Ramos (cell line): ENCODE results near the gene QSOX2.

Experiments
- in situ Hi-C: fragments of 300-500 bp; cut with MboI; formaldehyde crosslinking; loops from one replicate; pipeline ENCODE4 v1.14.3; 2022; ENCODE audit warnings: low sequenced_read_pairs; ENCODE audit not compliant: unreplicated experiment

QSOX2 gene

DNA sequence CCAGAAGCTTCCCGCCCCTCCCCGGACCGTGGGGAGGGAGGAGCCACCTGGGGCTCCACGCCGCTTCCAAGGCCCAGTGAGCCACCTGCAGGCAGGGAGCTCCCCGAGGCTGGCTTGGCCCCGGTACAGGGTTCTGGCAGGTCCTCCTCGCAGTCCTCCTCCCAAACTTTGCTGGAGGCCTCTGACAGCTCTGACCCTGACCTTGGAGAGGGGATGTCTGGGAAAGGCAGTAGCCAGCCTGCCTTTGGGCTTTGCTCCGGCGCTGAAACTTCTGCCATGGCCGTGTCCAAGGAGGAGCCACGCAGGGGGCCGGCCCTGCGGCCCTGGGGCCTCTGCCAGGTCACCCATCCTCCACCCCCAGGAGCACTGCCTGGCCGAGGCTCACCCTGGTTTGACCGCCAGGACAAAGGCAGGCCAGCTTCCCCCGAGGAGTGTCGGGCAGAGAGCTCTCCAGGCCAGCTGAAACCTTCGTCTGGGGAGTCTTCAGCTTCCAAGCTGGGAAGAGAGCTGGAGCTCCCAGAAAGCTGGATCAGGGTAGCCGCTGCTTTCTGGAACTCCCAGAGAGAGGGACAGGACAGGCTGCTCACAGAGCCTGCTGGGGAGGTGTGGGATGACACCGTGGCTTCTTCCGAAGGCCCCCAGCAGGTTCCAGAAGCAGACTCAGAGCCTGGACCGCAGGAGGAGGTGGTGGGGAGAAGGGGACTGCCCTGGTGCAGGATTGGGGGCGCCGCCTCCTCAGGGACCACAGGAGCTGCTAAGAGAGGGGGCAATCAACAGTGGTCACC lies 9.0 kb upstream of the QSOX2 start:
- in situ Hi-C loops = no loop called here

DNA sequence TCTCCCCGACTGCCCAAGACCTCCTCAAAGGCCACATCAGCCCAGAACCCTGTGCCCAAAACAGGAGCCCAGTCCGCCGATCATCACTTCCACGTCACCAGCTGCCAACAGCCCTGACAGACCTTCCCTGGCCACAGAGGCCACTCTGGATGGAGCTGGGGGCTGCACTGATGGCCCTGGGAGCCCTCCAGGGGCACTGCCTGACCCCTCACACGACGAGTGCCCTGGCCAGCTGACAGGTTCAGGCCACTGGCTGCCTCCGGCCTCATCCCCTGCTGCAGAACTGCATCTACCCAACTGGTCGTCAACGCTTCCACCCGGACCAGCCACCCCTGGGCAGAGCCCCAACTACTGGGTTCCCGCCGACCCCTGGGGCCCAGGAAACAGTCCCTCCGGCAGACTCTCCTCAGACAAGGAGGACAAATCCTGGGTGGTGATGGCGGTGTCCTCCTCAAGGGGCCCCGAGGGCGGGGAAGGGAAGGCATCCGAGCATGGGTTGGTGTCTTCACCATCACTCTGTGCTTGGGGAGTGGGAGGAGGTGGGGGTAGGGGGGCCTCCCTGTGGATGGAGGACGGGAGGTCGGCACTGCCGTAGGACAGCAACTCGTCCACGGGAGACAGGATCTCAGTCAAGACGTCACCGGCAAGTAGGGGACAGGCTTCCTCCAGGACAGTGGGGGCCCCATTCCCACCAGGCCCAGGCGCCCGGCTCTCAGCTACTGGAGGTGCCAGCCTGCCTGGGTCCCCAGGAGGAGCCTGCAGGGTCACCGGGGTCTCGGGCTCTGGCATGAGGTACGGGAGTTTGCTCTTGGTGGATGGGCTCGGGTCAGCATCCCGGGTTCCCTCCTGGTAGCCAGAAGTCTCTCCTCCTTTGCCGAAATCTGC lies 7.9 kb upstream of the QSOX2 start:
- in situ Hi-C loops = no loop called here

DNA sequence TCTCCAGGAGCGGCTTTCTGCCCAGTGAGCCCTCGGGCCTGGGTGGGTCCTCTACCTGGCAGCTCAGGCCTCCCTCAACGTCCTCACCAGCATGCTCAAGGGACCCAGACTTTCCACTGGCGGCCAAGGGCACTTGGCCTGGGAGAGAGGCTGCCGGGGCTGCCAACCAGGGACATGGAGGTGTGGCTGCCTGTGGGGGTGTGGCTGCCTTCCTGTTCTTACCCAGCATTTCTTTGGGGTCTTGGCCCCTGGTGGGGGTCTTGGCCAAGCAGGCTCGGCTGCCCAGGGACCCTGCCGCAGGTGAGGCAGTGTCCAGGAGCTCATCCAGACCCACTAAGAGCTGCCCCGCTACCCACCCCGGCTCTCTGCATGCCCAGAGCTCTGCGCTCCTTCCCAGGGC lies 7.2 kb upstream of the QSOX2 start:
- in situ Hi-C loops = no loop called here

DNA sequence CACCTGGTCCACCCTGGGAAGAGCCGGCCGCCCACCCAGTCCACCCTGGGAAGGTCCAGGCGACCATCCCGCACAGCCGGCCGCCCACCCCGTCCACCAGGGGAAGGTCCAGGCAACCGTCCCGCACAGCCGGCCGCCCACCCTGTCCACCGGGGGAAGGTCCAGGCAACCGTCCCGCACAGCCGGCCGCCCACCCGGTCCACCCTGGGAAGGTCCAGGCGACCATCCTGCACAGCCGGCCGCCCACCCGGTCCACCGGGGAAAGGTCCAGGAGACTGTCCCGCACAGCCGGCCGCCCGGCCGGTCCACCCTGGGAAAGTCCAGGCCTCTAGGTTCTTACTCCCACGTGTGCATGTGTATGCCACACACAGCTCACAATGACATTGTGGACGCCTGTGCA lies 6.7 kb upstream of the QSOX2 start:
- in situ Hi-C loops = no loop called here

DNA sequence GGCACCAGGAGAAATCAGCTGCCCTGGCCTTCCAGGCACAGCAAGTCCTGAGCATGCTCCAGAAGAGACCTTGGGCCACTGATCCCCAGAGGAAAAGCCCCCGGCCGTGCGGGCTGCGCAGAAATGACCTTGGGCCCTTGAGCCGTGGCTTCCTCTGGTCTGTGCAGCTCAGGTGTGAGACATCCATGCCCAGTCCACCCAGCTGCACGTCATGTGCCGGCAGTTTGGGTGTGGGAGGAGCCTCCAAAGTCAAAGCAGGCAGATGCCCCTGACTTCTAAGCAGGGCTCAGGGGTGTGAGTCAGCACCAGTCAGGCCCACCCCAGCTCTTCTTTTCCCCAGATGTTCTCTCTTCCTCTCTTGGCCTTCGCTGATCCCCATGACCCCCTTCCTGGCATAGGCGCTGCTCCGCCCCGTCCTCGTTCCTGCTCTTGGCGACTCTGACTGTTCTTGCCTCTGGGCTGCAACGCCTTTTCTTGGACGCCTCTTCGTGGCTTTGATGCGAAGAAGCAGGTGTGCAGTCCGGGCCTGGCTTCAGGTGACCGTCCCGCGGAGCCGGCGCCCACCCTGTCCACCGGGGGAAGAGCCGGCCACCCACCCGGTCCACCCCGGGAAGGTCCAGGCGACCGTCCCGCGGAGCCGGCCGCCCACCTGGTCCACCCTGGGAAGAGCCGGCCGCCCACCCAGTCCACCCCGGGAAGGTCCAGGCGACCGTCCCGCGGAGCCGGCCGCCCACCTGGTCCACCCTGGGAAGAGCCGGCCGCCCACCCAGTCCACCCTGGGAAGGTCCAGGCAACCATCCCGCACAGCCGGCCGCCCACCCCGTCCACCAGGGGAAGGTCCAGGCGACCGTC lies 5.9 kb upstream of the QSOX2 start:
- in situ Hi-C loops = no loop called here

DNA sequence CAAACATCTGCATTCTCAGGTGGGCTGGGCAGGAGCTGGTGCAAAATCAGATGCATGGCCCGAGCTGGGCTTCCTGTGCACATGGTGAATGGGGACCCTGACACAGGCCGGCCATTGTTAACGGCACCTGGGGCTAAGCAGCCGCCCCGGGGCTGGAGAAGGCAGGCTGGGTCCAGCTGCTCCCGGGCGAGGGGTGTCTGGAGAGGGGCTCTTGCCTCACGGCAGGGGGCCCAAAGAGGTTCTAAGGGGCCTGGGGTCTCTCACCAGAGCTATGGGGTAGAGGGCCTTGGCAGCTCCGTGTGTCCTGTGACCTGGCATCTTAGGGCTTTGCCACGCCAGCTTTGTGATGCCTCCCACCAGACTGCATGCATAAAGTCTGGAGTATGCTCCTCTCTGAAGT lies 5.1 kb upstream of the QSOX2 start:
- in situ Hi-C loops = no loop called here

DNA sequence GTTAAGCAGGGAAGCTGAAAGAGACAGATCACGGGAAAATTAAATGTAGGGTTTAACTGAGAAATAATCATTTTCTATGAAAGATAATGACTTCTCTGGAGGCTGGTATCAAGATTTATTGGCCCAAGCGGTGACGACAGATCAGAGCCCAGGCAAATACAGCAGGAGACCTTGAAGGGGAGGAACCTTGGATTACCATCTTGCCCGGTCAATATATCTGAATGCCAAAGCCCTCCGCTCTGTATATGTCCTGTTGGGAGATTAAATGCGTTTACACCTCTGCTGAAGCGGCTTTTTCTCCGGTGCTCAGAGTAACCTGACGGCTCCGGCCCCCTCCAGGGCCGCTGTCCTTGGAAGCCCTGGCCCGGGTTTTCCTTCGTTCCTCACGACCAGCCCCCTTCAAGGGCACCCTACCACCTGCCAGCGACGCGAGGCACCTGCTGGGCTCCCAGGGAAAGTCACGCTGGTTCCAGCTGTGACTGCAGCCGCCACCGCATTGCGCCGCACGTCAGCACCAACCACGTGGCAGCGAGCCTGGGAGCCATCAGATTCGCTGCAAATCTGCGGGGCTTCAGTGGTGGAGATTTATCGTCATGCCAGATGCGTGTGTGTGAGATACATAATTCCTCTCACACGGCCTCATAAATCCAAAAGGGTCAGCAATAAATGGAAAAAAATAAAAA lies 4.4 kb upstream of the QSOX2 start:
- in situ Hi-C loops = no loop called here

DNA sequence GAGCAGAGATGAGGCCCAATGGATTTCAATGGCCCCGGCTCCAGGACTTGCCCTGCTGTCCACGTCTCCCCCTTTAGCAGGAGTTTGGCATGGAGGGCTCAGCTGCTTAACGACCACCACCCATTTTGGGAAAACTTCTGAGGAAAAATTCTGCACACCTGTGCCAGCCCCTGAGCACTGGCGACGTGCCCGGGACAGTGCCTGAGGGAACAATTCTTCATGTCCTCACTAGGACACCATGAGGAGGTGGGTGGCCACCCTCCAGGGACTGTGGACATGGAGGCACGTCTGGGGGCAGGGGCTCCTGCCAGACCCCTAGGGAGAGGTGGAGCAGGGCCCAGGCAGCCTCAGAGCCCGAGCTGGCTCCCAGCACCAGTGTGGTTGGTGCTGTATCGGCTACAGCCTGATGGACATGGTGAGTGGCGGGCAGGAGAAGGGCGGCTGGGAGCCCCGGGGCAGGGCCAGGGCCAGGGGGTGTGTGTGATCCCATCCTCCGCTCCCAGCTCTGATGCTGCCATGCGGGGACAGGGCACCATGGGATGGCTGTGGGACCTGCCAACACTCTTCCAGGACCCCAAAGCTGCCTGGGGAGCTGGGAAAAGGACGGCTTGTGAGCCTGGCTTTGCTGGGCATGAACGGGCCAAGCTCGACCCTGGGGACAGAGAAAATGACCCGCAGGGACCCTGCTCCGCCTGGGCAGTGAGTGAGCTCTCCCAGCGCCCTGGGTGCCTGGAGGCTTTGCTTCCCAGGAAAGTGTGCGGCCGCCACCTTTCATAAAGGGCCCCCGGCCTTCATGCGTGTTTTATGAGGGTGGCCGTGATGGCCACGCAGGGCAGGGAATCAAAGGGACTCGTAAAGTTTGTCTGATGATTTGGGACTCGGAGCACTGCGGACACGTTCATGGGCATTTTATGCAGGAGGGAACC lies 3.6 kb upstream of the QSOX2 start:
- in situ Hi-C loops = no loop called here

DNA sequence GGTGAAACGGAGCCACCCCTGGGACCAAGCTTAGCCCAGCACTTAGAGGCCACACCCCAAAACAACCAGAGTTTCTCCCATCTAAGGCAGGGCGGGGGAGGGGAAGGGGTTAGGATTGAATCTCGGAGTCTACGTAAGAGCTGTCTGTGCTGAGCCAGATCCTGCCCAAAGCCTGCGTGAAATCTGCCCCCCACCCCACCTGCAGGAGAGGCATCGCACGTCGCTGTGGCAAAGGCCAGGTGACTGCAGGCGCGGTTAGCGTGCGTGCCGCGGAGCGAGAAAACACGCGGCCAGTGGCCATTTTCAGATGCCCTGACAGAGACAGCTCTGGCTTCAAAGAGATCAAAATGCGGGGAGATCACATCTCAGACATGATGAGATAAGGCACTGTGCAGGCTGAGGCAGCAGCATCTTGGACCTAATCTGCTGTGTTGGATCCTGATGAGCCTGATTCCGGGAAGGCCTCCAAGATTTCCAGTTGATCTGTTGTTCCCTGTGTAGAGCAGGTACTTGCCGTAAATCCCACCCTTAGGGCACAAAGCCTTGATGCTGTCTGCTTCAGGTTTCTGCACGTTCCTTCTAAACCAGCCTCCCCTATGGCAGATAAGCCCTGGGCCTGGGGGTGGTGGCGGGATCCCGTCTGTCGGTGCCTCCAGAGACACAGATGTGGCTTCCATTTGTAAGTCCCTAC lies 2.5 kb upstream of the QSOX2 start:
- in situ Hi-C loops = no loop called here

DNA sequence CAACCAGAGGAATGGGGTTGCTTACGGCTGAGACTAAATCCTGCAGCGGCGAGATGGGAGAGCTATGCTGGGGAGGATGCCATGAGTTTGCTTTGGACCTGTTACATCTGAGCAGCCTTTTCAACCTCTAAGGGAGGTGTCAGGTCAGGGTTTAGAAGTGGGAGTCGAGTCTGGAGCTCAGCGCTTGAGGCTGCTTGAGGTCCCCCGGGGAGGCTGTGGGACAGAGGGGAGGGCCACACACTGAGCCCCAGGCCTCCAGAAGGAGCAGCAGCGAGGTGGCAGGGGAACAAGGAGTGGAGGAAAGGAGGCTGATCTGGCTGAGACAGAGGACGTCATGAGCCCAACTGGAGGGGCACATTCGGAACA lies 1.9 kb upstream of the QSOX2 start:
- in situ Hi-C loops = no loop called here

DNA sequence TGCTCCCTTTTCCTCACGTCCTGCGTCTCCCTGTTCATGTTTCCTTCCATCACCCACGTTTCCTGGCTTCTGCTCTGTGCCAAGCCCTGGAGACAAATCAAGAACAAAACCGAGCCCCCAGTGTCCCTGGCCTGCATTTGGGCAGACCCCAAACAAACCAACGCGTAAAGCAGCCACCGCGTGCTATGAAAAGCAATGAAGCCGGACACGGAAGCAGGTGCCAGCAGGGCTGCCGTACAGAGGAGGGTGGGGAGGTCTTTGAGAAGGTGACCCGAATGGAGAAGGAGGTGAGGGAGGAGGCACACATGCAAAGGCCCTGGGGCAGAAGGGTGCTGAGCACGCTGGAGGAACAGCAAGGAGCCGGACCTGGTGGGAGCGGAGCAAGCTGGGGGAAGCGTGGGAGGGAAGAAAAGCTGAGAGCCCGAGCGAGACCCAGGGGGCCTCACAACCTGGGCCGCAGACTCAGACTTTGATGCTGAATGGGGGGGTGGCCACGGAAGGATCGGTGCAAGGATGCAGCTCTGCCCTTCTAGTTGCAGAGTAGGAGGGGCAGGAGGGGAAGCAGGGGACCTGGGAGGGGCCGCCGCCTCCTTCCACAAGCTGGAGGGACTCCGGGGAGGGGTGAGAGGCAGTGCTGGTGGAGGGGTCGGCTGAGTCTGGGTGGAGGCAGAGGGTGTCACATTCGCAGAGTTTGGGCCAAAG lies 1.4 kb upstream of the QSOX2 start:
- in situ Hi-C loops = no loop called here

DNA sequence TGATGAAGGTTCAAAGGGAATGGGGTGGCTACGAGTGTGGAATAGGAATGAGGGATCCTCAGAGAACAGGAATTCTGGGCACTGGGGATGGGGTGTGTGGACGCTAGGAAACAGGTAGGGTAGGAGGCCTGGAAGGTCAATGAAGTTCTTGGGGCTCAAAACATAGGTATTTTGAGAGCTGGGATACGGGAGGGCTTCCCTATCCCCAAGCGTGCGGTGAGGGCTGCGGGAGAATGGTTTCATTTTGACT lies 718 bp downstream of the QSOX2 start:
- in situ Hi-C loops = no loop called here

DNA sequence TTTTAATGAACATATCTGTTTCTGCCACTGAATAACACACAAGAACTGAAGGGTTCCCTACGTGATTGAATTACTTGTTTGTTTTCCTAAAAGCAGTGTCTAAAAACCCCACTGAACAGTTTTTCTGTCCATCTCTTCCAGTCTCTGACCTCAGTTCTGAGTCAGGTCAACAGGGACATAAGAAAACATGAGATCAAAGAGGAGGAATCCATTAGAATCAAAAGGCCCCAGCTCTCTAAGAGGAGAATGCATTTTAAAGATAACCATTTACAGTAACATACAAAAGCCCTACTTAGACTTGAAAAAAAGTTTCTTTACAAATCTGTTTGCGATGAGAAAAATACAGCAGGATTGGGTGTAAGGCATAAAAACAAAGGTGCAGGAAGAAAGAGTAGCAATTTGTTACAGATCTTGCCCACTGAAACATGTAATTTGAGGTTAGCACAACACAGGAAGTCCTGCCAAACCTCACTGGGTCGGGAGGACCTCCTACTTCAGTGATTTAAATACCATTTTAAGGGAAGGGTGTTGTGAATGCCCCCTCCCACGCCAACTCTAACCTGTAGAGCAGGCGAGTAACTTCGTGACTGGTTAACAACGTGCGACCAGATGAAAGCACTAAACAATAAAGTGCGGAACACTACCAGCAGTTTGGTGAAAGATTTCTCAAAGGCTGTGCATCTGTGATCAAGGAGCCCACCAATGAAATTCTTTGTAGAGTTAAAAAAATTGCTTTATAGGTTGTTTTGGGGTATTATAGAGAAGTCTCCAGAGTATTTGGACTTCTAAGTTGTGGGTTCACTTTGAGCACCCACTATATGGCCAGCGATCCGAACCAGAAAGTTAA lies 1.3 kb downstream of the QSOX2 start:
- in situ Hi-C loops = no loop called here

DNA sequence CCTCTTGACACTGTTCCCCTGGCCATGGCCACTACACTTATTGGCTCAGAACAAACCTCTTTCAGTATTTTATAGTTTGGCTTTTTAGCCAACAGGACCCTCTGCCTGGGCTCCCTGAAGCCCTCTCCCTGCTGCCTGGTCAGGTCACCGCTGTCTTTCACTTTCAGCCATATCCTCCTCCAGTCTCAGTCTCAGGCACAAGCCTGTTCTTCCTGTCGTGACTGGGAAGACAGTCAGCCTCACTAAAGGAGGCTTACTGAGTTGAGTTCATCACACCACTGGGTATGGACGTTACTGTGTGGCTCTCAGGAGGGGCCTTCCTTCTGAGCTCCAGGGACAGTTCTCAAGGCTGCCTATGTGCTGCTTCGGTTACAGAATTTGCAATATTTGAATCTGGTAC lies 2.0 kb downstream of the QSOX2 start:
- in situ Hi-C loops = no loop called here

DNA sequence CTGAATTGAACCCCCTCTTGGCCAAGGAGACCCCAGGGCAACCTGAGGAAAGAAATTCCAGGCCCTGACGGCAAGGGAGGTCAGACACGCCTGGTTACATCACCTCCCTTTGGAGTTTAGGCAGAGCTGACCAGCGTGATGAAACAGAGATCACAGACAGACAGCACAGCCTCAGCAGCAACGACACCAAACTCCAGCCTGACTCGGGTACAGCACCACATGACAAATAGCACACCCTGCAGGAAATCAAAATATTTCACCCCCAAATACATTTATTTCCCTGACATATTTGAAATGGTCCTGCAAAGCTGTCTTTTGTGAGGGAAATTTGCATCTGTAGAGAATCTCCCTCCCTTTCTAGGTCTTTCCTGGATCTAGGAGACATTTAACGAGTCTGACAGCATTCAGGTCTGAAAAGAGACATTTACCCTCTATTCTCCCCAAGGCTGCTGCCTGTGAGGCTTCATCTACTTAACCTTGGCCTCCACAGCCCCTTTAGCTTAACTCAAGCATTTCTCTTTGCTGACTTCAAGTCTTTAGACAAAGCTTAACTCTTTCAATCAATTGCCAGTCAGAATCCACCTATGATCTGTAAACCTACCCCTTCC lies 2.6 kb downstream of the QSOX2 start:
- in situ Hi-C loops = no loop called here

DNA sequence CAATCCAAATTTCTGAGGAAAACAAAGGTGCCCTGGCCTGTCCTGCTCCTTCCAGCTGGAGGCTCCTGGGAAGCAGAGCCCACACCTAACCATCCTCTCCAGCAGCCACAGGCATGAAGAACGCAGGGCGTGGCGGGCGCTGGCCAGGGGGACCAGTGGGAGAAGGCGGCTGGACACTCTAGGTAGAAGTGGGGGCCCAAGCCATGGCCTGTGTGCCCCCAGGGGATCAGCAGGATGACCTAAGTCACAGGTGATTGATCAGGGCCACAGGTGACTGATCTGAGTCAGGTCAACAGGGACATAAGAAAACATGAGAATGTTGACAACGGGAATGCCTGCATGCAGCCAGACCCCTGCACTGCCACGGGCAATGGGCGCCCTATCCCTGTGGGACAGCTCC lies 3.4 kb downstream of the QSOX2 start:
- in situ Hi-C loops = no loop called here

DNA sequence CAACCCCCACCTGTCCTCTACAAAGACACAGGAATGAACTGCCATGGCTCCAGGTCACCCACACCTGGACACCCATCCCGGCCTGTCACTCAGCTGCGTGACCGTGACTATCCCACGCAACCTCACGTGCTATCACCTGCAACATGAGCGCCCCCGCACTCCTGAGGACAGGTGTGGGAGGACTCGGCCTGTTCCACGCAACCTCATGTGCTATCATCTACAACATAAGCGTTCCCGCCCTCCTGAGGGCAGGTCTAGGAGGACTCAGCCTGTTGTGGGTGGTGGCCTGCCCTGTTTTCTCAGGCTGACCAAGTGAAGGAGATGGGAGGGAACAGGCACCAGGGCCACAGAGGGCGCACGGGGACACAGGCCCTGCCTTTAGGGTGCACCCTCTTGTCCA lies 4.1 kb downstream of the QSOX2 start:
- in situ Hi-C loops = no loop called here
